Measurements from ENCODE around the gene PLOD2. TPM values are rescaled to one million over a fixed set of nuclear protein-coding genes. Genes with fewer than 3 reads are reported as not detected.

Gene PLOD2
- total RNA-seq, 4 donors from 2014 or later: 17.2 to 27.6 (median 19.5) TPM

DNA sequence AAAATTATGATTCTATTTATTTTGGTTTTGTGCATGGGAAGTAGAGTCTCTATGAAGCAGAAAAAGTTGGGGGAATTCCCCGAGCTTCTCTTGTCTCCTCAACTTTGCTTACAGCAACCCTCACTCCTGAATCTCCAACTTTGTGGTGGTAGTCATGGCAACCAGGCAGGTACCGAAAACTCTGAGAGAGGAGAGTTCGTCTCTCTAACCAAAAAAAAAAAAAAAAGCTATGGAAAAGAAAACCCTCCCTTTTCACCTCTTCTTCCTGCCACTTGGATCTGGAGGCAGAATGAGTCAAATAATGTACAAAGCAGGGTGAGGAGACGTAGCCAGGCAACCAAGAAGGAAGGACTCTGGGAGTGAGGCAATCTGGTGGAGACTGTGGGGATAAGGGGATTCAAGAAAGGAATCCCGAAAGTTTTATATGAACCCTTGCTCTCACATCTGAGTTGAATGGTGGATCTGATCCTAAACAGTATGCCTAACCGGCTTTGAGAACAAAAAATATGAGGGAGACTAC is 108.1 kb downstream of the PLOD2 start:
- Histone ChIP-seq H3K4me3 (no peak overlapping the region), H3K27me3 (no peaks in the 10 kb centered on the region), H3K27ac (no peak overlapping the region), H3K36me3 (no peaks in the 10 kb centered on the region), H3K9me3 (no peaks in the 10 kb centered on the region), H3K4me1 (no peaks in the 10 kb centered on the region)
- 90% methylated on average over 6 of the region's 6 CpGs for WGBS, 2 donors
- no peak for TF ChIP-seq POLR2A (IDR thresholded peaks at IDR 0.05)
- TF ChIP-seq, protein P1, sequence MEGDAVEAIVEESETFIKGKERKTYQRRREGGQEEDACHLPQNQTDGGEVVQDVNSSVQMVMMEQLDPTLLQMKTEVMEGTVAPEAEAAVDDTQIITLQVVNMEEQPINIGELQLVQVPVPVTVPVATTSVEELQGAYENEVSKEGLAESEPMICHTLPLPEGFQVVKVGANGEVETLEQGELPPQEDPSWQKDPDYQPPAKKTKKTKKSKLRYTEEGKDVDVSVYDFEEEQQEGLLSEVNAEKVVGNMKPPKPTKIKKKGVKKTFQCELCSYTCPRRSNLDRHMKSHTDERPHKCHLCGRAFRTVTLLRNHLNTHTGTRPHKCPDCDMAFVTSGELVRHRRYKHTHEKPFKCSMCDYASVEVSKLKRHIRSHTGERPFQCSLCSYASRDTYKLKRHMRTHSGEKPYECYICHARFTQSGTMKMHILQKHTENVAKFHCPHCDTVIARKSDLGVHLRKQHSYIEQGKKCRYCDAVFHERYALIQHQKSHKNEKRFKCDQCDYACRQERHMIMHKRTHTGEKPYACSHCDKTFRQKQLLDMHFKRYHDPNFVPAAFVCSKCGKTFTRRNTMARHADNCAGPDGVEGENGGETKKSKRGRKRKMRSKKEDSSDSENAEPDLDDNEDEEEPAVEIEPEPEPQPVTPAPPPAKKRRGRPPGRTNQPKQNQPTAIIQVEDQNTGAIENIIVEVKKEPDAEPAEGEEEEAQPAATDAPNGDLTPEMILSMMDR (IDR thresholded peaks at IDR 0.05): no peak
- no peak for TF ChIP-seq EP300 (IDR thresholded peaks at IDR 0.05)
- DNase-seq (ENCODE audit: low spot score in 2 of 2): no peak

DNA sequence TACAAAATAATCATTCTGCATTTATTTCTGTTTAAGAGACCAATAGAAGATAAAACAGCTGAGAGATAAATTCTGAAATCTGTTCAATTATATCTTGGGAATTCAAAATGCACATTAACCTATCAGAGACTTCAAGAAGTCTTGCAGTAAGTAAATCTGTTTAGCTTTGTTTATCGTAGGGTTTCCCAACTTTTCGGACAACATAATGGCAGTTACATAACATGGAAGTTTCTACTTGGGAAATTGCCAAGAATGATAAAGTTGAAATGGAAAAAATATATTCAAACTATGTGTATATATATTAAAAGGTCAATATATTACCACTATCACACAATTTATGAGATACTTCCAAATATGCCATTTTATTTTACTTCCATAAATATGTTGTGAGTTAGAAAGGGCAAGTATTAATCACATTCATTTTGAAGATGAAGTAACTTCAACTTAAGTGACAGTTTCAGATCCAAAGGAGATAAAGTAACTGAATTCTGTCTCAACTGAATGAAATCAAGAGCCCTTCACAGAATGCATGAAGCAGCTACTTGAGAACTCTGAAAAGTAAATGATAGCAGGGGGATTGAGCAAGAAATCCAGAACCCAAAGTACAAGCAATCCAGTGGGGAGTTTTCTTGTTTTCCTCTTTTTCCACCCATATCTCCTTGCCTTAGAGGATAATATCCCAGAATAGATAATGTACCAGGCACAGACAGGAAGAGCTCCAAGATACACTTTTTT is 108.8 kb downstream of the PLOD2 start:
- Histone ChIP-seq H3K4me1 (no peaks in the 10 kb centered on the region), H3K9me3 (no peaks in the 10 kb centered on the region)
- 73 to 80% methylated on average over 2 of the region's 2 CpGs for WGBS, 2 donors

DNA sequence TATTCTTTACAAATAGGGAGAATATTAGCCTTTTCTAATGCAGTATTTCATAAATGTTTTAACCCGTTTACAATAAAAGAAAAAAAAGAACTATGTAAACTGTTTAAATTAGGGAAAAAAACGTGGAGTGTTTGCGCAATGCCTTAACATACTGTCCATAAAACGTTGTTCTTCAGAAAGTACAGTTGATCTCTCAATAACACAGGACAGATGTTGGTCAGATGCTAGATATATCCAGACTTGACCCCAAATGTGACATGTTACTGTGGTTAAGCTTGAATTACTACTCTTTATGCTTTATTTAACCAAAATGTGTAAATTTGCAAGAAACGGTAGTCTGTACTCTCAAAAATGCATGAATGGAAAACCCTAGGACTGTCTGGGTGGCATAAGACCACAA is 110.3 kb downstream of the PLOD2 start:
- H3K36me3 ChIP-seq: no peaks in the 10 kb centered on the region
- 74 to 78% methylated on average over 5 of the region's 5 CpGs for WGBS, 2 donors
- no peaks in the 10 kb centered on the region for H3K27me3 ChIP-seq
- no peak for DNase-seq (ENCODE audit: low spot score in 2 of 2)
- no peak overlapping the region for H3K27ac ChIP-seq
- TF ChIP-seq POLR2A (IDR thresholded peaks at IDR 0.05): no peak
- TF ChIP-seq, protein P1 (IDR thresholded peaks at IDR 0.05): no peak
- TF ChIP-seq EP300 (IDR thresholded peaks at IDR 0.05): no peak
- no peaks in the 10 kb centered on the region for H3K4me1 ChIP-seq
- no peak overlapping the region for H3K4me3 ChIP-seq
- H3K9me3 ChIP-seq: peaks cover 0 to 2% (median 0%) of the 10 kb centered on the region in 4 donors

More for the DNA sequence above, 108.8 kb downstream of the PLOD2 start:
- H3K36me3 ChIP-seq: no peaks in the 10 kb centered on the region
- H3K27me3 ChIP-seq: no peaks in the 10 kb centered on the region
- DNase-seq (ENCODE audit: low spot score in 2 of 2): no peak
- H3K27ac ChIP-seq: no peak overlapping the region
- no peak for TF ChIP-seq POLR2A (IDR thresholded peaks at IDR 0.05)
- peak in 1 of 2 donors; percentile 11 for TF ChIP-seq EP300 (IDR thresholded peaks at IDR 0.05)
- TF ChIP-seq, protein P1 (IDR thresholded peaks at IDR 0.05): no peak
- H3K4me3 ChIP-seq: no peak overlapping the region

DNA sequence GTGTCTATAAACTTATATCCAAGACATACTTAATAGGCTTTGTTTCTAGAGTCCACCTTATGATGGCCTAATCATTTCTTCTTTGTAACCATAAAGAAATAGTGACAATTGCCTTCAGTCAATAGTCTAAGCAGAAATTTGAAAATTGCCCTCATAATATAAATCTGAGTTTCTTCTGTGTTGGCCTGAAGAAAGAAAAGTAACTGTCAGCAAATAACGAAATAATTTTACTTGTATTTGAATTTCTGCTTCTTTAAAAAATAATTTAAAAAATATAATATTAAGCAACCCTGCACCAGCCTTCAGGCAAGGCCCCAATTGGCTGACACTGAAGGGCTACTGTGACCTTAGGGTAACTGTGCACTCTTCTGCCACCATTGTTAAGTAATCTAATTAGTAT is 113.5 kb downstream of the PLOD2 start:
- H3K27me3 ChIP-seq: no peaks in the 10 kb centered on the region
- 80 to 87% methylated on average over 1 of the region's 1 CpG for WGBS, 2 donors
- no peak overlapping the region for H3K27ac ChIP-seq
- H3K4me1 ChIP-seq: no peaks in the 10 kb centered on the region
- H3K36me3 ChIP-seq: no peaks in the 10 kb centered on the region
- no peak overlapping the region for H3K4me3 ChIP-seq
- TF ChIP-seq POLR2A (IDR thresholded peaks at IDR 0.05) (no peak), EP300 (IDR thresholded peaks at IDR 0.05) (no peak)
- TF ChIP-seq, protein P1 (IDR thresholded peaks at IDR 0.05): no peak
- peaks cover 0 to 5% (median 0%) of the 10 kb centered on the region in 4 donors for H3K9me3 ChIP-seq
- no peak for DNase-seq (ENCODE audit: low spot score in 2 of 2)

DNA sequence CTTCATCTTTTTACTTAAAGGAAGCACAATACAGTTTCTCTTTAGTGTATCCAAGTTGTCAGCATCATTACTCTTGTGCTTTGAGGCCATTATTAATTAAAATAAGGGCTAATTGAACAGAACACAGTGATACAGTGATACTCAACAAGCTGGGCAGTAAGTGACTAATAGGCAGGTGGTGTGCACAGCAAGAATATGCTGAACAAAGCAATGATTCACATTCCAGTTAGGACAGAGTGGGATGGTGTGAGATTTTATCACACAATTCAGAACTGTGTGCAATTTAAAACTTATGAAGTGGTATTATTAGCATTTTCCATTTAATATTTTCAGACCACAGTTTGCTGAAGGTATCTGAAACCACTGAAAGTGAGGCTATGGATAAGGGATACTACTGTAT is 116.9 kb downstream of the PLOD2 start:
- DNase-seq (ENCODE audit: low spot score in 2 of 2): no peak
- no peak overlapping the region for H3K4me3 ChIP-seq
- H3K36me3 ChIP-seq: no peaks in the 10 kb centered on the region
- no peaks in the 10 kb centered on the region for H3K4me1 ChIP-seq
- H3K27me3 ChIP-seq: no peaks in the 10 kb centered on the region
- TF ChIP-seq EP300 (IDR thresholded peaks at IDR 0.05) (no peak), POLR2A (IDR thresholded peaks at IDR 0.05) (no peak)
- TF ChIP-seq, protein P1 (IDR thresholded peaks at IDR 0.05): no peak
- H3K9me3 ChIP-seq: peaks cover 0 to 5% (median 0%) of the 10 kb centered on the region in 4 donors
- no peak overlapping the region for H3K27ac ChIP-seq

All from tibial nerve (tissue), 4 donors.